A673 (cell line): ENCODE measurements around the gene SLC35E4. TPM values are rescaled to one million over a fixed set of nuclear protein-coding genes. Genes with fewer than 3 reads are reported as not detected.

Experiments used
- BruUV-seq: library from RNA; stranded (reverse); fragments of 400-500 nt; replicated peaks from 2 replicates; lab custom pipeline; 2021; lab: Mats Ljungman, UMichigan
- CTCF ChIA-PET: fragments of 300-600 bp; sonication (Branson Sonifier 250); formaldehyde crosslinking; loops from one replicate; lab custom pipeline; 2022; ENCODE audit warnings: antibody characterized with exemption; lab: Charles Lee
- POLR2A ChIA-PET: fragments of 300-600 bp; sonication (Branson Sonifier 250); formaldehyde crosslinking; loops from one replicate; lab custom pipeline; 2022; ENCODE audit warnings: antibody characterized with exemption; ENCODE audit not compliant: low non-redundant PET; lab: Charles Lee
- DNase-seq: peaks from one replicate; pipeline ENCODE4 v3.0.0-alpha.2; 2015; ENCODE audit warnings: low spot score
- H3K27ac ChIP-seq: fragments of 200-600 bp; sonication (generic); 2 replicates; pipeline ENCODE4 v1.5.1; 2016; ENCODE audit warnings: mixed run types, low read depth, mild to moderate bottlenecking, mixed read lengths, antibody characterized with exemption, low read length; ENCODE audit not compliant: poor library complexity, severe bottlenecking
- H3K27me3 ChIP-seq: fragments of 200-600 bp; sonication (generic); replicated peaks from 2 replicates; pipeline ENCODE4 v1.6.1; 2017; ENCODE audit warnings: mixed run types, low read depth, mild to moderate bottlenecking, mixed read lengths, antibody characterized with exemption, low read length; ENCODE audit not compliant: insufficient read depth, poor library complexity
- H3K36me3 ChIP-seq: fragments of 200-600 bp; sonication (generic); 2 replicates; pipeline ENCODE4 v1.6.1; 2016; ENCODE audit warnings: mixed run types, mild to moderate bottlenecking, mixed read lengths, antibody characterized with exemption, low read length; ENCODE audit not compliant: insufficient read depth, poor library complexity, severe bottlenecking
- H3K4me1 ChIP-seq: fragments of 200-600 bp; sonication (generic); 2 replicates; pipeline ENCODE4 v1.6.1; 2017; ENCODE audit warnings: mixed run types, mild to moderate bottlenecking, mixed read lengths, antibody characterized with exemption, low read length; ENCODE audit not compliant: insufficient read depth, poor library complexity, severe bottlenecking
- H3K4me3 ChIP-seq: fragments of 200-600 bp; sonication (generic); 2 replicates; pipeline ENCODE4 v1.5.1; 2016; ENCODE audit warnings: low read depth, mixed run types, mild to moderate bottlenecking, mixed read lengths, low read length; ENCODE audit not compliant: poor library complexity, severe bottlenecking
- H3K9me3 ChIP-seq: fragments of 200-600 bp; sonication (generic); 2 replicates; pipeline ENCODE4 v1.6.1; 2016; ENCODE audit warnings: mixed run types, low read depth, mild to moderate bottlenecking, mixed read lengths, antibody characterized with exemption, low read length; ENCODE audit not compliant: poor library complexity, severe bottlenecking
- EZH2 ChIP-seq: fragments of 200-600 bp; sonication (generic); IDR thresholded peaks from 2 replicates; pipeline ENCODE4 v1.6.1; 2017; ENCODE audit warnings: borderline replicate concordance, low read depth, mild to moderate bottlenecking, mixed read lengths, antibody characterized with exemption, low read length; ENCODE audit not compliant: poor library complexity, severe bottlenecking
- intact Hi-C: fragments of 100-400 bp; cut with micrococcal nuclease; formaldehyde crosslinking; loops from one replicate; pipeline ENCODE4 v1.10.0; 2022; ENCODE audit not compliant: unreplicated experiment
- total RNA-seq: library from RNA; stranded (reverse); gene quantifications from 2 replicates; pipeline ENCODE4 v1.2.3, GENCODE V29; 2021
- TF ChIP-seq, protein P1 (sequence below): fragments of 300-800, 200-600 bp; sonication (generic); conservative IDR thresholded peaks from 2 replicates; pipeline ENCODE4 v1.5.1; 2017; ENCODE audit warnings: low read depth, mild to moderate bottlenecking, antibody characterized with exemption, low read length, moderate library complexity, mixed read lengths

SLC35E4 gene
- total RNA-seq, 1 experiment from 2014 or later: 2.4 TPM

DNA sequence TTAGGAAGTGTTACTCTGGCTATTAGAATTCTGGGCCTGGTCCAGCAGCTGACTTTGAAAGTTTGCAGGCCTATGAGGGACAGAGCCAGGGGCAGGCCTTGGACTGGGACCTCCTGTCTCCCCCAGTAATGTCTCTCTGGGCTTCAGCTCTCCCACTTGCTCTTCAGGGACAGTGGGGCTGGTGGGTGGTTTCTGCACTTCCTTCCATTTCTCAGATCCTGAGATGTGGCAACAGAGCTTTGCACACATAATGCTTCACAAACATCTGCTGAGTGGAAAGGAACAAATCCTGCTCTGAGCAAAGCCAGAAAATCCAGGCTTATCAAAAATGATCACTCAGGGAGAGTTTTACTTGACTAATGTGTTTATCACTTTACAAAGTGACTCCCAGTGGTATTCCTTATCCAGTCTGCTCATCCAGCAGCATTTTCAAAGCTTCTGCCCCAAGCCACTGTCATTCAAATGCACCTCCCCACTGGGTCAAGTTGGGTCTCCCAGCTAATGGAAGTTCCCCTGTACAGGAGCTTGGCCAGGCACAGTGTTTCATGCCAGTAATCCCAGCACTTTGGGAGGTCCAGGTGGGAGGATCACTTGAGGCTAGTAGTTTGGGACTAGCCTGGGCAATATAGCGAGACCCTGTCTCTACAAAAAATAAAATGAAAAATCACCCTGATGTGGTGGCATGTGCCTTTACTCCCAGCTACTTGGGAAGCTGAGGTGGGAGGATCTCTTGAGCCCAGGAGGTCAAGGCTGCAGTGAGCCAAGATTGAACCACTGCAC lies 45.6 kb downstream of the SLC35E4 start:
- Histone ChIP-seq H3K27me3 (peaks cover 5% of the 10 kb centered on the region), H3K36me3 (no peaks in the 10 kb centered on the region), H3K9me3 (no peaks in the 10 kb centered on the region), H3K27ac (no peak overlapping the region), H3K4me1 (no peaks in the 10 kb centered on the region), H3K4me3 (no peak overlapping the region)
- no peak for DNase-seq
- CTCF ChIA-PET: no interaction called here
- no TSS peak for BruUV-seq
- intact Hi-C loops: no loop called here
- POLR2A ChIA-PET: no interaction called here
- TF ChIP-seq, protein P1, sequence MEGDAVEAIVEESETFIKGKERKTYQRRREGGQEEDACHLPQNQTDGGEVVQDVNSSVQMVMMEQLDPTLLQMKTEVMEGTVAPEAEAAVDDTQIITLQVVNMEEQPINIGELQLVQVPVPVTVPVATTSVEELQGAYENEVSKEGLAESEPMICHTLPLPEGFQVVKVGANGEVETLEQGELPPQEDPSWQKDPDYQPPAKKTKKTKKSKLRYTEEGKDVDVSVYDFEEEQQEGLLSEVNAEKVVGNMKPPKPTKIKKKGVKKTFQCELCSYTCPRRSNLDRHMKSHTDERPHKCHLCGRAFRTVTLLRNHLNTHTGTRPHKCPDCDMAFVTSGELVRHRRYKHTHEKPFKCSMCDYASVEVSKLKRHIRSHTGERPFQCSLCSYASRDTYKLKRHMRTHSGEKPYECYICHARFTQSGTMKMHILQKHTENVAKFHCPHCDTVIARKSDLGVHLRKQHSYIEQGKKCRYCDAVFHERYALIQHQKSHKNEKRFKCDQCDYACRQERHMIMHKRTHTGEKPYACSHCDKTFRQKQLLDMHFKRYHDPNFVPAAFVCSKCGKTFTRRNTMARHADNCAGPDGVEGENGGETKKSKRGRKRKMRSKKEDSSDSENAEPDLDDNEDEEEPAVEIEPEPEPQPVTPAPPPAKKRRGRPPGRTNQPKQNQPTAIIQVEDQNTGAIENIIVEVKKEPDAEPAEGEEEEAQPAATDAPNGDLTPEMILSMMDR: no peak
- no peak for TF ChIP-seq EZH2

DNA sequence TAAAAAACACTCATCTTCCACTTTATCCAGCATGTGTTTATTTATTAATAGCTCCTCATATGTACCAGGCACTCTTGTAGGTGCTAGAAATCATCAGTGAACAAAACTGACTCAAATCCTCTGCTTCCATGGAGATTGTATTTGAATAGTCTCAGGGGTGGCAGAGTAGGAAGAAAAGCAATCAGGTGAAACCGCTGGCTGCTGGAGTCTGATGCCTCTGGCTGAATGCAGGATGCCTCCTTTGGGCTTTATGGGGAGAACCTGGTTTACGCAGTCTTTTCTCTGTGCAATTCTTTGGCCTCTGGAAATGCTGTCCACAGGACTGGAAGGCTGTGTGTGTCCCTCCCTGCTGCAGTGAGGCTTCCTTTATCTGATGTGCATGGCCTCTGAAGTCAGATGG lies 46.2 kb downstream of the SLC35E4 start:
- ChIA-PET POLR2A (no interaction called here), CTCF (no interaction called here)
- Histone ChIP-seq H3K4me3 (no peak overlapping the region), H3K27ac (no peak overlapping the region), H3K36me3 (no peaks in the 10 kb centered on the region), H3K9me3 (no peaks in the 10 kb centered on the region), H3K4me1 (no peaks in the 10 kb centered on the region), H3K27me3 (peaks cover 5% of the 10 kb centered on the region)
- TF ChIP-seq, protein P1: no peak
- no peak for TF ChIP-seq EZH2
- intact Hi-C loops: no loop called here
- no TSS peak for BruUV-seq
- DNase-seq: no peak

DNA sequence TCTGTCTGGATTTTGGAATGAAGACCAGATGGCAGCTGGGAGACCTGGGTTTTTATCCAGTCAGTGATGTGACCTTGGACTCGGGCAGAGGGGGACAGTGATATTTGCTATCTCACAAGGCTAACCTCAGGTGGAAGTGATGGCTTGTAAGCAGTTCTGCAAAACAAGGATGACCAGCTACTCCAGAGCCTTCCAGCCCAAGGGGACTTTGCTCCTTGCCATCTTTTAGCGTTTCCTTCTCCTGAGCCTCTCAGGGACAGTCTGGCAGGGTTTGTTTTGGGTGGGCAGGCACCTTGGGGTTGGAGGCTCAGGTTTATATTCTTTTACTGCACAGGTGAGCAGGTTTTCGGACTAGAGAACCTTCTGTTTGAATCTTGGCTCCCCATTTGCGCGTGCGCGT lies 49.6 kb downstream of the SLC35E4 start:
- Histone ChIP-seq H3K4me3 (no peak overlapping the region), H3K9me3 (no peaks in the 10 kb centered on the region), H3K27ac (no peak overlapping the region), H3K4me1 (no peaks in the 10 kb centered on the region), H3K27me3 (no peaks in the 10 kb centered on the region), H3K36me3 (no peaks in the 10 kb centered on the region)
- no peak for TF ChIP-seq EZH2
- TF ChIP-seq, protein P1: no peak
- POLR2A ChIA-PET: no interaction called here
- BruUV-seq: no TSS peak
- CTCF ChIA-PET: no interaction called here
- DNase-seq: no peak
- intact Hi-C loops: no loop called here
